CD4-positive, alpha-beta T cell treated with Interleukin-12 subunit alpha and Interleukin-12 subunit beta, for 1 hour (primary cell): ENCODE measurements around the gene RPRD1B.

Source experiments
- DNase-seq: peaks from one replicate; pipeline ENCODE4 v3.0.0-alpha.2; 2020

RPRD1B gene

GRCh38 chr20:38040276-38040675 is 6.7 kb downstream of the RPRD1B start:
- DNase-seq = no peak

DNA sequence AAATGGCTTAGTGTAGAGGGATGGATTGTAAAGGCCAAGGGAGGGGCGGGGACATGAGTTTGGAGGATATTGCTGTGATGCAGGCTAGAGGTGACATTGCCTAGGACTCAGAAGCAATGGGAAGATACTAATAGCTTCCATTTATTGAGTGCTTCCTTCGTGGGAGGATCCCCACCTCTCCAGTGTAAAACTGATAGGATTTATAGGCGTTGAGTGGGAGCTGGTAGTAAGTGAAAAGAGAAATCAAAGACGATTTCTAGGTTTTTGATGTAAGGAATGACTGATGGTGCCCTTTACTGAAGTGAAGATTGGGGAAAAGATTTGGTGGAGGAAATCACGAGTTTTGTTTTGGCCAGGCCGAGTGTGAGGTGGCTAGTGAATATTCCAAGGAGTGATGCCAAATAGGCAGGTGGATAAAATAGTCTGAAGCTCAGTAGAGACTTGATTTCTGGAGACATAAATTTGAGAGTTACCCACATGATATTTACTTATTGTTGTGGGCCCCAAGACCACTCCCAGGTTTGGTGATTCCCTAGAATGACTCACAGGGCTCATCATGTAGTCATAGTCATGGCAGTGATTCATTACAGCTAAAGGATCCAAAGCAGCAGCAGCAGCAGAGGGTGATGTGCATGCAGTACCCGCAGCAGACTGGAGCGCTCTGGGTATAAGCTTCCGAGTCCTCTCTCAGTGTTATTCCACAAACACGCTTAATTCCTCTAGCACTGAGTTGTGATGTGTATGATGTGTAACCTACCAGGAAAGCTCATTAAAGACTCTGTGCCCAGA is 10.2 kb downstream of the RPRD1B start:
- no peak for DNase-seq

- no peak for DNase-seq
Observed at GRCh38 chr20:38044685-38045084, 11.1 kb downstream of the RPRD1B start.

DNA sequence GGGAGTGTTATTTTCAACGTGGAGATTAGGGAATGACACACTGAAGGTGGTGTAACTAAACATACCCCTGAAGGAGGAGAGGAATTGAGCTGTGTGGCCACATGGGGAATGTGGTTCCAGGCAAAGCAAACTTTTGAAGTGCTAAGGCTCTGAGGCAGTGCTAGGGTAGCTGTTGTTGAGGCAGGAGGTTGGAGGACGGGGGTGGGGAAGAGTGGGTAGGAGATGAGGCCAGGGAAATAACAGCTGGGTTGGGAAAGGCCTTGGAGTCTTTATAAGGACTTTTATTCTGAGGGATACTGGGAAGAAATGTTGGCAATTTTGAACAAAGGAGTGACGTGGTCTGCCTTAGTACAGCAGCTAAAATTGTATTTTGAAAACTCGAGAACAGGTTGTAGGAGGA is 13.0 kb downstream of the RPRD1B start:
- DNase-seq = no peak

GRCh38 chr20:38049800-38050199 is 16.3 kb downstream of the RPRD1B start:
- DNase-seq = no peak

DNA sequence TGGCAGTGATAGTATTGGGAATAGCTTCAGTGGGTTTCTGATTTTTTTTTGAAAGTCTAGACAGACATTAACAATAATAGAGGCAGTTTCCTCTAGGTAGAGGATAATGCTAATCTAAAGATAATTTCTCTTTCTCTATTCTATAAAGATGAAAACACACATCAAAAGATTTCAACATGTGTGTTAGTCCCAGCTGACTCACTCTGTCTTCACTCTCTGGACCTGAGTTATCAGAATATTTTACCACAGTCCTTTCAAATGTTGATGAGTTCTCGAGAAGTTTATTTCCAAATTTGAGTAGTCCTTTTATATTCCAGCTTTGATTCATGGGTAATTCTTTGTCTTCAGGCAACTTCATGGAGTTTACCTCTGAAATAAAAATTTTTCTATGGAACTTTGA is 17.1 kb downstream of the RPRD1B start:
- DNase-seq = no peak

GRCh38 chr20:38052870-38053269 is 19.3 kb downstream of the RPRD1B start:
- no peak for DNase-seq

- DNase-seq = no peak
Observed at GRCh38 chr20:38054647-38055046, 21.1 kb downstream of the RPRD1B start.

DNA sequence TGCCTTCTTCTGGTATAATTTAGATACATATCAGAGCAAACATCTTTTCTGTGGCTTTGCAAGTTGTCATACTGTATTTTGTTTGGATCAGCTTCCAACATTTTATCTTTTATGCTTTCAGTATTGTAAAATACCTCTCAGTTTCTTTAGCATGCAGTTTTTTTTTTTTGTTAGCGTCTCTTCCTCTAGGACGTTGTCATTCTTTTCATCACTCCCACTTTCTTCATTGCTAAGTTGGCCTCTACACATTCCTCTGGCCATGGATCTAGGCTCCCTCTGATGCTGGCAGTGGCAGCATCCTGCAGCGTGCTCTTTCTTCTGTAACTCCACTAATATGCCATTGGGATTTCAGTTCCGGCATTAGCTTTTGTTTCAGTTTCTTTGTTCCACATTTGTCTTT is 21.7 kb downstream of the RPRD1B start:
- no peak for DNase-seq

DNA sequence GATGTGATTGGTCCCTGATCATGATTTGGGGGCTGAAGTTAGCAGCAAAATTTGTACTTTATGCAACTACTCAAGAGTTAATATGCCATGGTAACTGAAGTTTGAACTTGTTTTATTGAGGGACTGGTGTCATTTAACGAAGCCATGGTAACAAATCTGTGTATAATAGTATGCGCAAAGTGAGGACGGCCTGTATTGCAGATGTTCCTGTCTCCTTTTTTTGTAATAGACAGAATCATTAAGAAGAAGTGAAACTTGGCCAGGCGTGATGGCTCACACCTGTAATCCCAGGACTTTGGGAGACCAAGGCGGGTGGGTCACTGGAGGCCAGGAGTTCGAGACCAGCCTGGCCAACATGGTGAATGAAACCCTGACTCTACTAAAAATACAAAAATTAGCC is 22.3 kb downstream of the RPRD1B start:
- DNase-seq = no peak

DNA sequence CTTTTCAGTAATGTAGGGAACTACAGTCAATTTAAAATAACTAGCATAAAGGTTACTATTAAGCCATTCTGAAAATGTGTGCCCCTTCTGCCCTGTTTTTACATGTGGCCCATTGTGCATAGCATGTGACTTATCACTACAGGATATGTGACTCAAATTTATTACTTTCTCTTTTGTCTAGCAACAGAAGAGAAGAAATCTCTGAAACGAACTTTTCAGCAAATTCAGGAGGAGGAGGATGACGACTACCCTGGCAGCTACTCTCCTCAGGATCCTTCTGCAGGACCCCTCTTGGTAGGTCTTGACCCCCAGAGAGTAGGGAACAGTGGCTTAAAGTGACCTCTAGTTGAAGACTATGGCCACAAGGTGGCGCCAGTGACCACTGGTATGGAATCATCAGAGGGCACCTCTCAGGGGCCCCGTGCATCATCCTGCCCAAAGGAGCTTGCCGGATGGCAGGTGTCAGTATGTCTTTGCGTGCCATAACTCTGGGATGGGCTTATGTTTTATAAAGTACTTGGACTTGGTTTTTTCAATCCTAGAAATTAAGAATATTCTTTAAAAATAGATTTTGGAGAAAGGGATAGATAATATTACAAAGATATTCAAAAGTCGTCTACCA is 23.9 kb downstream of the RPRD1B start:
- DNase-seq = peak; percentile 76

DNA sequence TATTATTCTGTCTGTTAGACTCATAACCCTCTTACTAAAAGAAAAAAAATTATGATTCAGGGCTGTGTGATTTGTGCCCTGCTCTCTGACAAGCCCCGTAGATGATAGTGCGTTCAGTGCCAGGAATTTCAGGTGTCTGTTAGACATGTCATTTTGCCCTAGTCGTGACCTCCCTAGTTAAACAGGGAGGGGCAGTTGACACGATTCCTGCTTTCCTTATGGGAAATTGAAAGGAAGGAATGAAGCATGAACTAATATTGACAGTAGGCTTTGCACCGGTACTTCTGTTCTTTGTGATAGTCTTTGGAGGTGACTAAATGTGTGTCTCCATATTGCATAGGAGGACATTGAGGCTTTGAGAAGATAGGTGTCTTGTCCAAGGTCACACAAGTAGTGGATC is 26.3 kb downstream of the RPRD1B start:
- no peak for DNase-seq

DNA sequence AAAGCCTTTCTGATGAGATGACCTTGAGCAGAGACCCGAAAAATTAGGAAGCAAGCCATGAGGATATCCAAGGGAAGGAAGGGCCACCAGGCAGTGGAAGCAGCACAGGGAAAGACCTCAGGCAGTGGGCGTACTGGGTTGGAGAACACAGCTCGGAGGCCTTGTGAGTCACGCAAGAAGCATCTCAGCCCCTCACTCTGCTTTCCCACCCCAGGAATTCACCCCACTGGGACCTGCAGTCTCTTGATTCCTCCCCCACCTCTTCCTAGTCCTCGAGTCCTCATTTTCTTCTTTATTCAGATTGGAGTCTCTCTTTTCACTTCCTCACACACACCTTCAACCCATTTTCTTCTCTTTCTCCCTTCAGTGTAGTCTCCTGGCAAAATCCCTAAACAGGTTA is 27.0 kb downstream of the RPRD1B start:
- DNase-seq = no peak

- DNase-seq = no peak
Observed at GRCh38 chr20:38061109-38061508, 27.6 kb downstream of the RPRD1B start.

DNA sequence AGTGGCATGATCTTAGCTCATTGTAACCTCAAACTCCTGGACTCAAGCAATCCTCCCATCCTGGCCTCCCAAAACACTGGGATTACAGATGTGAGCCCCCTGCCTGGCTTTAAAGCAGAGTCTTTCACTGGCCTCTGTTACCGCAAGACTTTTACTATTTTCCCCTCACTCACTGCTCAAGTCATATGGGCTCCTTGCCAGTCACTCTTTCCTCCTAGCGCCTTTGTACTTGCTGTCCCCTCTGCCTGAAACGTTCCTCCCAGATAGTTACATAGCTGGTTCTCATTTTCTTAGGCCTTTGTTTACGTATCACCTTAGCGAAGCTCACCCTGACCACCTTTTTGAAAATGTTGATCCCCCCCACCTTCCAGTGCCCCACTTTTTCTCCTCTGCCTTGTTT is 29.3 kb downstream of the RPRD1B start:
- no peak for DNase-seq

DNA sequence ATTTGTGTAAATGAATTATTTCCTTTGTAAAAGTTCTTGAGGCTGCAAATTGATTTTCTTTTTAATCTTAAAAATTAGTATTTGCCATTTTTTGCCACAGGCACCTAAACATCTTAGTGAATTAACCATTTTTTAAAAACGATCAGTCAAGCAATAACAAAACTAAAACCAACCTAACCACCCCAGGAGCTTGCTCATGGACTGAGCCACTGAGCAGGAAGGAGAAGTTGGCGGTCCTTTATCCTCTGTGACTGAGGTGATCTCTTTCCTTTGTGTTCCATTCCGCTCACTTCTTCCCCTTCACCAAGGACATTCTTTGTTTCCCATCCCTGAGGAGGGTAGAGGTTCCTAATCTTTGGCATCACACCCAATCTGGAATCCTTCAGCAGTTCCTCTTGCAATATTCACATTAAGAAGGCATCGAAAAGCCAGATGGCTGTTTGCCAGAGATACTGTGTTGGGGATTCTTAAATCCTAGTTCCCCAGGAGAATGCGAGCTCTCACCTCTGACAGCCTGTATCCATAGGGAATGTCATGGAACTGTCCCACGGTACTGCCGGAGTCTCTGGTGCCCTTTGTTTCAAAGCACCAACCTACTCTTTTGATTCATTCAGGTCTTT is 30.5 kb downstream of the RPRD1B start:
- DNase-seq = no peak

- DNase-seq = no peak
Observed at GRCh38 chr20:38065764-38066375, 32.3 kb downstream of the RPRD1B start.

- DNase-seq = no peak
Observed at GRCh38 chr20:38066969-38067716, 33.6 kb downstream of the RPRD1B start.

- no peak for DNase-seq
Observed at GRCh38 chr20:38067717-38068365, 34.3 kb downstream of the RPRD1B start.

DNA sequence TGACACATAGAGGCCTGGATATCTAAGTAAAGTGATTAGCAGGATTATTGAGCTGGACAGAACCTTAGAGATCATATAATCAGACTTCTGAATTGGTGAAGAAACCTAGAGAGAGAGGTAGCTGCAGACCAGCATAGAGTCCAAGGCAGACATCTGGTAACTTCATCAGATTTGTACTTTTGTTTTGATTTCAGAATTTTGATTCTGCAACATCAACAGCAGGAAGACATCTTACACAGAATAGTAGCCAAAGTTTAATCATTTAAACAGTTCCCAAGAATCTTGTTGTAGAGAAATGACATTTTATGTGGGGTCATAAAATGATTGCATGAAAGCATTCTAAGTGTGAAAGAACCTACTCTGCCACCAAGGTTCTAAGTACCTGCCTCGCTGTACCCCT is 39.4 kb downstream of the RPRD1B start:
- DNase-seq = no peak

- DNase-seq = peak; percentile 53
Observed at GRCh38 chr20:38073307-38074071, 39.9 kb downstream of the RPRD1B start.
